AG10803 (cell line): ENCODE measurements around the gene GKAP1.
A peak's percentile ranks its signal among the peaks of the same experiment; 100 is the strongest.
"Not testable (repeated sequence)": the region's sequence is repeated elsewhere in the genome, so short reads cannot be mapped to it uniquely, and the experiment has no call there.

Experiments
- DNase-seq: peaks from one replicate; pipeline ENCODE4 v3.0.0; 2010; ENCODE audit warnings: low read depth
- H3K4me3 ChIP-seq: 2 replicates; pipeline ENCODE4 v1.5.1; 2011; ENCODE audit warnings: mild to moderate bottlenecking, low read length, control low read depth
- TF ChIP-seq, protein P1 (sequence below): conservative IDR thresholded peaks from 2 replicates; pipeline ENCODE4 v1.5.1; 2011; ENCODE audit warnings: mild to moderate bottlenecking, low read length, control low read depth, inconsistent platforms

GKAP1 gene

DNA sequence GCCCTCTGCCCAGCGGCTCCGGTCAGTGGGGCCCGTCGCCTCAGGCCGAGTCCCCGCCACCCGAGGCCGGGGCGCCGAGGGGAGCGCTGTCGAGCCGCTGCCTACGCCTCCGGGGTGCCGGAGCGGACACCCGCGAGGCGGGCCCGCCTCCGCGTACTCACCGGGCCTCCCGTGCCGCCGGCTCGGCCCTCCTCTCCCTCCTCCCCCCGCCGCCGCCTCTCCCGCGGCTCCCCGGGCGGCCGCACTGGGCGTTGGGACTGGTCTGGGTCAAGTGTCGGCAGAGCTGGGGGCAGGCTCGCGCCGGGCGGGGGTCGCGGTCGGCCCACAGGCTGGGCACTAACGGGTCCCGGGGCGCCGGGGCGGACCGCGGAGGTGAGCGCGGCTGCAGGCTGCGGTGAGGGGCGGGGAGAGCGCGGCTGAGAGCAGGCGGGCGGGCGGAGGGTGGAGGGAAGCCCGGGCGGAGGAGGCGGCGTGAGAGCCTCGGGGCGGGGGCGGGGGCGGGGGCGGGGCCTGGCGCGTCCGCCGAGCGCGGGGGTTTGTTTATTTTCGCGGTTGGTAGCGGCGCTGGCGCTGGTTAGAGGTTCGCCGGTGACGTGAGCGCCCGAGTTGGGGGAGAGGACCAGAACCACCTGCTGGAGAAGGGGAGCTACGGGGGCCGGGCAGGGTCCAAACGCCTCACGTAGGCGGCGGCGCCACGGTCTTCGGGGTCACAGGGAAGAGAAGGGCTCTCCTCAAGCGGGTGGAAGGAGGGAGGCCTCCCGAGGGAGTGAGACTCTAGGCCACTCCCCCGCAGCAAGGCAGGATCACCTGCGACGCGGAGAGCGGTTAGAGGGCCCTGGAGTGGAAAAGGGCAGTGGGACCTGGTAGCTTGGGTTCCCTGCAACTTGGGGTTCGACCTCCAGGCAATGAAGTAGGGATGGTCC, at the start of gene GKAP1:
Gene GKAP1 (minus strand): TSS at position 414 of the 923 bp plus-strand sequence. CDS start 11,252 bp downstream, outside the sequence.
- H3K4me3 ChIP-seq: peak within 1 kb of the TSS; percentile 54
- DNase-seq: peak; percentile 31

DNA sequence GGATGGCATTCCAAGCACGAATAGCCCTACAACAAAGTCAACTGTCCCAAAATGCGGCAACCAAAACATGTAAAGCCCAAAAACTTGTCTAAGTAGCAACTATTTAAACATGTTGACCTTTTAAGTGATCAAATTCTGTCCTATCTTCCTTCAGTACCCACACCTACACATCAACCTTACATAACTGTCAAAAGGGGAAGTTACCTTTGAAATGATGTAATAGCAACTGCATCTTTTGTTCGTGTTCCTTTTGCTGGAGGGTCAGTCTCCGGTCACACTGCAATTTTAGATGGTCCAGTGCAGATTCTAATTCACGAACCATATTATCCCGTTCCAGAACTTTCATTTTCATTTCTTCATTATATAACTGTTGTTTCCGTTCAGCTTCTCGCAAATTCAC, 32.3 kb upstream of the GKAP1 start:
- DNase-seq: not testable (repeated sequence)

DNA sequence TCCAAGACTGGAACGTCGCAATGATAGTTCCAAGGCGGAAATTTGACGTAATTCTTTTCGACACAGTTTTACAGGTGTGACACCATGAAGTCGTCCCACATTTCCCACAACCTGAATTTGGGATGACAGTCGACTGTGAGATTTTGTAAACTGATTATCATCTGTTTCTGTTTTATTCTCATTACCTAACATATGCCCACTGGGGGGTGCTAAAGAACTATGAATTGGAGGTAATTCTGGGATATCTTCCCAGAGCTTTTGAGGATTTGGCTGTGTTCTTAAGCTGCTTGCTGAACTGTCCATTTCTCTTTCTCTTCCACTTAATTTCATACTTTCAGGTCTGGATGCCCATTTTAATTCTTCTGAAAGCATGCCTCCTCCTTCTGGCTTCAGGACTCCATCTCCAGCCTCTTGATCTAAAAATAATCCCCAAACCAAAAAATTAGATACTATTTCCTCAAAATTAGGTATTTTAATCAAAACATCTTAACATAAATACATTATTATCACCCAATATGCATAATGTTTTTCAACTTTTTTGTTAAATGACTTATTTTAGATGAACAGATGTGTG, 19.6 kb upstream of the GKAP1 start:
- not testable (repeated sequence) for DNase-seq, H3K4me3 ChIP-seq

More for the DNA sequence above, 32.3 kb upstream of the GKAP1 start:
- H3K4me3 ChIP-seq: not testable (repeated sequence)

DNA sequence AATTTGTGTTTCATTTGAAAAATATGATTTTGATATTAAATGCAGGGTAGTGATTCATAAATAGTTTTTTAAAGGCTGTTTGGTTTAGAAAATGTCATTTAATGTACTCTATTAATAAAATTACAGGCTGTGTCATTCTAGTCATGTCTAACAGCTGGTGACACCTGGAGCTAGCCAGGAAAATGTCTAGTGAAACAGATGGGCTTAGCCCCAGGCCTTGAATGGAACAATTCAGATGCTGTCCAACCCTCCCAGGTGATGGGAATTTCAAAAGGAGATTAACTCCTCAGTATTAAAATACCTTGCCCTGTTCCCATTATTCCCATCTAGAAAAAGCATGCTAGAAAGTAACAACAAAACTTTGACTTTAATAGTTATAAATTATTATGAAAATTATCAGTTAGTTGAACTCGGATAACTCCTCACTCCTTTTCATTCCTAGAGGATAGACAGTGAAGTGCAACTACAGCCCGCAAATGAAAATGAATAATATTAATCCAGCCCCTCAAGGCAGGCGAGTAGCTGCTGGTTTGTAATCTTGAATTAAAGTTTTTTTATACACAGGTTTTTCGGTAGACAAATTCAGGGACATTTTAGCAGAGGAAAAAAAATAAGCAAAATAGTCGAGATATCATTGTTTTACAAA, 13.0 kb upstream of the GKAP1 start:
- not testable (repeated sequence) for DNase-seq, H3K4me3 ChIP-seq

DNA sequence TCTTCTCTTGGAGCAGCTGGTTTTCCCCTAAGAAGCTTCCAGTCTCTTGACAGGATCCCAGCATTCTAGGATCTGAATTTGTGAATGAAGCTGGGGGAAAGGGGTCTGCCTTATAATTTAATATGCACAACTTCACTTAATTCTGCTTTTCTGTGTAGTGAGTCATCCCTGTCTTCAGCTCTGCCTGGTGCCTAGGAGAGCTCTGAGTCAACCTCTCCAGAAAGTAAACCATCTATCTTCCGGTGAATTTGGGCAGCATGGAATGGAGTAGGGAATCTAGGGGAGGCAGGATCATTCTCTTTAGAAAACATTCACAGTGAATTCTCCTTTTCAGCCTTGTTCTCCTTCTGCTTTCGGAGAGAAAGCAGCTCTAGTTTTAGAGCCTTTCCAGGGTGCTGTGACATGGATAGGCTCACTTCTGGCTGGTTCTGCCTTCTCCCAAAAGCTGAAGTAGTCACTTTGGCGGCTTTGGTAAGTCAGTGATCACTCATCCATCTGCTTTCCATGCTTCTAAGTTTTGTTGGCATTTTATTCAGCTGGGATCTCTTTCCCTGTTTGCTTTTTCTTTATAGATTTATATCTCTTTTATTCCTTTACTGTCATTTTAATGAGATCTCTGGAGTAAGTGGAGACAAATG, 7.5 kb upstream of the GKAP1 start:
- H3K4me3 ChIP-seq: not testable (repeated sequence)
- DNase-seq: peak; percentile 25

DNA sequence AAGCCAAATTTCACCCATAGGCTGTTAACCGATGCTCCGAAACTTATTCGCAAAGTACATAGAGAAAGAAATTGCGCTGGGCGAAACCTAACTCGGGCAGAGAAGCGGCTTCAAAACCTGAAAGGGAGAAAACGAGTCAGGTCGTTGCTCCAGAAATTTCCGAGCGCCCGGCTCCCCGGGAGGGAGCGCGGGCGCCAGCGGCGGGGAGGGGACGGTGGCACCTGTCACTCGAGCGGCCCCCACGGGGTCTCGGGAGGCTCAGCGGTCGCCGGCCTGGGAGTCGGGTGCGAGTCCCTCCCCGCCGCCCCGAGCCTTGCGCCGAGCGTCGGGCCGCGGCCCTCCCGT, 586 bp downstream of the GKAP1 start:
- DNase-seq: not testable (repeated sequence)
- peak overlapping the region; percentile 54 for H3K4me3 ChIP-seq

DNA sequence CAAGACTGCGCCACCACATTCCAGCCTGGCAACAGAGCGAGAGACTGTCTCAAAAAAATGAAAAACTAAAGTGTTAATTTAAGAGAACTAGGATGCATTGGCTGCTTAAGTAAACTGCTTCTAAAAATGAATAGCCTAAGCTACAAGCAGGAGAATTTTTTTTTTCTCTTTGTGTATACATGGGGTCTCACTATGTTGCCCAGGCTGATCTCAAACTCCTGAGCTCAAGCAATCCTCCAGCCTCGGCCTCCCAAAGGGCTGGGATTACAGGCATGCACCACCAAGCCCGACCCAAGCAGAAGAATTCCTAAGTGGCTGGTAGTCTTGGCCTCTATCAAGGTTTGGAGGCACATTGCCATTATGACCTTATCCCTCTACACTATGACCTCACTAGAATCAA, 2.4 kb downstream of the GKAP1 start:
- DNase-seq, H3K4me3 ChIP-seq: not testable (repeated sequence)

DNA sequence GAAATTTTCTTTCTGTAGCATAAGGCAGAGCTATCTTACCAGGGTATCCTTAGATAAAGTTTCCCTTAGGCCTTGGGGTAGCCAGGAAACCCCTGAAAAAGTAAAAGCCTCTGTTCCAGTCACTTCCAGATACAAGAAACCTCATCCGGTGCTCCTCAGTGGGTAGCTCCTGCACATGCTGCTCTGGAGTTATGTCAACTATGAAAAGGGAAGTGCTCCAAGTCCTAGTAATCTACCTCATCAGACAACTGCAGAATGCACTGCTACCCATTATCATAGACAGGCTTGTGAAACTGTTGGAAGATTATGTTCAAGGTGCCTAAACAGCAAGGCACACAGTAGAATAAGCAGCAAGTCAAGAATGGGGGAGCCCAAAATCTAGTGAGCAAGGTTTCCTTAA, 8.4 kb downstream of the GKAP1 start:
- H3K4me3 ChIP-seq, DNase-seq: not testable (repeated sequence)

DNA sequence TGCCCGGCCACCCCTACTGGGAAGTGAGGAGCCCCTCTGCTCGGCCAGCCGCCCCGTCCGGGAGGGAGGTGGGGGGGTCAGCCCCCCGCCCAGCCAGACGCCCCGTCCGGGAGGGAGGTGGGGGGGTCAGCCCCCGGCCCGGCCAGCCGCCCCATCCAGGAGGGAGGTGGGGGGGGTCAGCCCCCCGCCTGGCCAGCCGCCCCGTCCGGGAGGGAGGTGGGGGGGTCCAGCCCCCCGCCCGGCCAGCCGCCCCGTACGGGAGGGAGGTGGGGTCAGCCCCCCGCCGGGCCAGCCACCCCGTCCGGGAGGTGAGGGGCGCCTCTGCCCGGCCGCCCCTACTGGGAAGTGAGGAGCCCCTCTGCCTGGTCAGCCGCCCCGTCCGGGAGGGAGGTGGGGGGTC, 13.1 kb downstream of the GKAP1 start:
- DNase-seq, H3K4me3 ChIP-seq: not testable (repeated sequence)

DNA sequence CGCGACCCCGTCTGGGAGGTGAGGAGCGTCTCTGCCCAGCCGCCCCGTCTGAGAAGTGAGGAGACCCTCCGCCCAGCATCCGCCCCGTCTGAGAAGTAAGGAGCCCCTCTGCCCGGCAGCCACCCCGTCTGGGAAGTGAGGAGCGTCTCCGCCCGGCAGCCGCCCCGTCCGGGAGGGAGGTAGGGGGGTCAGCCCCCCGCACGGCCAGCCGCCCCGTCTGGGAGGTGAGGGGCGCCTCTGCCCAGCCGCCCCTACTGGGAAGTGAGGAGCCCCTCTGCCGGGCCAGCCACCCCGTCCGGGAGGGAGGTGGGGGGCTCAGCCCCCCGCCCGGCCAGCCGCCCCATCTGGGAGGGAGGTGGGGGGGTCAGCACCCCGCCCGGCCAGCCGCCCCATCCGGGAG, 13.6 kb downstream of the GKAP1 start:
- DNase-seq: not testable (repeated sequence)

DNA sequence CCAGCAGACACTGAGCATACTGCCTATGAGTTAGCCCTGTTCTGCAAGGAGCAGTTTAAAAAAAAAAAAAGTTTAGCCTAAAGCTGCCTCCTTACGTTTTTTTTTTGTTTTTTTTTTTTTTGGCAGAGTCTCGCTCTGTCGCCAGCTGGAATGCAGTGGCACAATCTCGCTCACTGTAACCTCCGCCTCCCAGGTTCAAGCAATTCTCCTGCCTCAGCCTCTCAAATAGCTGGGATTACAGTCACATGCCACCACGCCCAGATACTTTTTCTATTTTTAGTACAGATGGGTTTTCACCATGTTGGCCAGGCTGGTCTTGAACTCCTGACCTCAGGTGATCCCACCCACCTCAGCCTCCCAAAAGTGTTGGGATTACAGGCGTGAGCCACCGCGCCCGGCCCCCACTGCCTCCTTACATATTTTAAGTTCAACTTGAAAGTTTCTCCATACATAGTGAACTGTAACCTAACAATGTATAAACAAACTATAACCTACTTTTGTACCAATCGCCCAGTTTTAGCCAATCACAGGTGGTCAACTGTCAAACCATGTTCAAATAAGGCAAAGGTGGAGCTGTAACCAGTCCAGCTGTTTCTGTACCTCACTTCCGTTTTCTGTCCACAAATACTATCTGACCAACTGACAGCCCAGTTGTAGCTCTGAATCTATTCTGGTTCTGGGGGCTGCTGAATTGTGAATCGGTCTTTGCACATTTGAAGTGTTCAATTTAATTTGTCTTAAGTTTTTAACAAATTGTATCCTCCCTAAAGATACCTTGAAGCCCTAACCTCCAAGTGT, 17.1 kb downstream of the GKAP1 start:
- DNase-seq: no peak
- TF ChIP-seq, protein P1, sequence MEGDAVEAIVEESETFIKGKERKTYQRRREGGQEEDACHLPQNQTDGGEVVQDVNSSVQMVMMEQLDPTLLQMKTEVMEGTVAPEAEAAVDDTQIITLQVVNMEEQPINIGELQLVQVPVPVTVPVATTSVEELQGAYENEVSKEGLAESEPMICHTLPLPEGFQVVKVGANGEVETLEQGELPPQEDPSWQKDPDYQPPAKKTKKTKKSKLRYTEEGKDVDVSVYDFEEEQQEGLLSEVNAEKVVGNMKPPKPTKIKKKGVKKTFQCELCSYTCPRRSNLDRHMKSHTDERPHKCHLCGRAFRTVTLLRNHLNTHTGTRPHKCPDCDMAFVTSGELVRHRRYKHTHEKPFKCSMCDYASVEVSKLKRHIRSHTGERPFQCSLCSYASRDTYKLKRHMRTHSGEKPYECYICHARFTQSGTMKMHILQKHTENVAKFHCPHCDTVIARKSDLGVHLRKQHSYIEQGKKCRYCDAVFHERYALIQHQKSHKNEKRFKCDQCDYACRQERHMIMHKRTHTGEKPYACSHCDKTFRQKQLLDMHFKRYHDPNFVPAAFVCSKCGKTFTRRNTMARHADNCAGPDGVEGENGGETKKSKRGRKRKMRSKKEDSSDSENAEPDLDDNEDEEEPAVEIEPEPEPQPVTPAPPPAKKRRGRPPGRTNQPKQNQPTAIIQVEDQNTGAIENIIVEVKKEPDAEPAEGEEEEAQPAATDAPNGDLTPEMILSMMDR: no peak
- H3K4me3 ChIP-seq: no peak overlapping the region

More for the DNA sequence above, 13.6 kb downstream of the GKAP1 start:
- H3K4me3 ChIP-seq: not testable (repeated sequence)

DNA sequence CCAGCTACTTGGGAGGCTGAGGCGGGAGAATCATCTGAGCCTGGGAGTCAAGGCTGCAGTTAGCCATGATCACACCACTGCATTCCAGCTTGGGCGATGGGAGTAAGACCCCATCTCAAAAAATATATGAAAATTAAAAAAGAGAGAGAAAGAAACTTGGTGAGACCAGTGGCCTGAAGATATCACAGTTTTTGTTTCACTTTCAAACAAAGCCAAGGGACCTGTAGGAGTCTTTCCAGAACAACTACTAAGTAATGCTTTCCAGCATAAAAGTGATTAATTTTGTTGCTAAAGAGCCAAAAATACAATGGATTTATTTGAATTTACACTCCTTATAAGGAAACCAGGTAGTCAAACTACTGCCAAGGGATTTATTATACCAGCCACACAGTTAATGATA, 23.5 kb downstream of the GKAP1 start:
- no peak for DNase-seq
- no peak overlapping the region for H3K4me3 ChIP-seq
- TF ChIP-seq, protein P1: no peak
